Measurements from ENCODE around the gene TBRG1.
A peak's percentile ranks its signal among the peaks of the same experiment; 100 is the strongest.

Gene TBRG1

DNA sequence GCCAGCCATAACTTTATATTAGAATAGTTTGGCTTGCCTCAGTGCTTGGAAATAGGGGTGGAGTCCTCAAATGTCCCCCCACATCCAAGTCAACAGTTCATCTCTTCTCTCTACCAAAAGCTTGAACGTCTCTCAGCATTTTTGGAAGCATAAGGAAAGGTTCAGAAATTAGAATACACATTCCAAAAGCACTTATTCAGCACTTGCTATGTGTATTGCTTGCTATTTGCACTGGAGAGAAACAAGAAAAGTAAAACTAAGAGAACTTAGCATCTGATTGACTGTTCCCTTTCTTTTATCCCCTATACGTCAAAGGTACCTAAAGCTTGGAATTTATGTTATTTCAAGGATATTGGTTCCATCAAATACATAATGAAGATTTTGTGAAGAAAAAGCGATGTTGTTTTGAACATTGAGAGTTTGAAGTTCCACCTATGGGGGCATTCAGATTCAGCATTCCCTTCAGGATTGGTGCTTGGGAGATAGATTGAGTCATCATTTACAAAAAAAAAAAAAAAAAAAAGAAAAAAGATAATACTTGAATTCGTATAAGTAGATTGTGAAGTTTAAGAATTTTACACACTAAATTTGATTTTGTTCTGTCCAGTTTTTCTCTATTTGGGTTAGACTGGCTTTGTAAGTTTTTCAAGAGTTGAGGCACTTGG is 1.3 kb downstream of the TBRG1 start:
- no peak for DNase-seq

DNA sequence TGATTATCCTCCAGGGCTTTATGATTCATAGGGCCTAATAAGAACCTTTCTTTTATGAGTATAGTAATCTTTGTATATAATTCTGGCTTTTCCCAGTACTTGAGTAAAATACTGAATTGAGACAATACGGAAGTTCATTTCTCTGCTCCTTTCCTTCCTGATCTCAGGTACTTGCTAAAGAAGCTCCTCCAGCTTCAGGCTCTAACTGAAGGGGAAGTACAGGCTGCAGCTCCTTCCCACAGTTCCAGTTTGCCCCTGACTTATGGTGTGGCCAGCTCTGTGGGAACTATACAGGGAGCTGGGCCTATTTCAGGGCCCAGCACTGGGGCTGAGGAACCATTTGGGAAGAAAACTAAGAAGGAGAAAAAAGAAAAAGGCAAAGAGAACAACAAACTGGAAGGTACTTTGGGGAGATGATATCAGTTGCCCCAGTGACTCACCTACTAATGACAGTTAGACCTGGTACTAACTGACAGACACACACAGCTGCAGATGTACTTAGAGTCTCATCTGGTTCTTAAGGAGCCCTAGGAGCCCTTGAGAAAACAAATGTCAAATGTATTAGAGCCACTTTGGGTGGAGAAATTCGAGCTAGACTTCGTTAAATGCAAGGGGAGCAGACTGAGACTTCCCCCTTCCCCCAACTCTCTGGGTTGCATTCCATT is 3.0 kb downstream of the TBRG1 start:
- no peak for DNase-seq

DNA sequence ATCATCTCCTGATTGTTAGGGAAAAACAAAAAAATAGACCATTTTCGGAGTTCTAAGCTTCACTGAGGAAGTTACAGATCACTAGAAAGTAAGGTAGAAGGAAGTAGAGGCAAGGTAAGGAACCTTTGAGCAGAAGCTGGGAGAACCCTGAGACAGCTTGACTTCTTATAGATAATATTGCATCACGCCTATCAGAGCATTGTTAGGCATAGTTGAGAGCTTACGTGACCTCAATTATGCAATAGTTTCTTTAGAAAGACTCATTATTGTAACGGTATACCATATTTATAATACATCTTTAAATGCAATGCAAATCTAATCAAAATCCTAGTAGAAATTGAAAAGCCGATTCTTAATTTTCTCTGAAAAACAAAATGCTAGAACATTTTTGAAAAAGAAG is 4.9 kb downstream of the TBRG1 start:
- DNase-seq = no peak

DNA sequence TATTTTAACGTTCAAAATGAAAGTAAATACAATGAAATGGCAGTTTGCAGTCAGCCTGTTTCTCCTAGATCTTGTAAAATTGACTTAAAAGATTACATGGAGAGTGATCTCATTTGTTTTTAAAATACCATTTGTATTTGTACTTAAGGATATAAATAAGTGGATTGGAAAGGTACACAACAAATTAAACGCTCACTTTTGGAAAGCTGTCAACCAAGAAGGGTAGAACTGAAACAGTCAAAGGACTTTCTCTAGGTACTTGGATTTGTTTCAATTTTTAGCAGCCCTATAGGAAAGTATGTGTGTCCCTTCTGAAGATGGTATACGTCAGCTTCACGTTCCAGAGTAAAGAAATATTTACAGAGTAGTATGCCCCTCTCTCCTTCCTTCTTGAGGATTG is 7.3 kb downstream of the TBRG1 start:
- no peak for DNase-seq

DNA sequence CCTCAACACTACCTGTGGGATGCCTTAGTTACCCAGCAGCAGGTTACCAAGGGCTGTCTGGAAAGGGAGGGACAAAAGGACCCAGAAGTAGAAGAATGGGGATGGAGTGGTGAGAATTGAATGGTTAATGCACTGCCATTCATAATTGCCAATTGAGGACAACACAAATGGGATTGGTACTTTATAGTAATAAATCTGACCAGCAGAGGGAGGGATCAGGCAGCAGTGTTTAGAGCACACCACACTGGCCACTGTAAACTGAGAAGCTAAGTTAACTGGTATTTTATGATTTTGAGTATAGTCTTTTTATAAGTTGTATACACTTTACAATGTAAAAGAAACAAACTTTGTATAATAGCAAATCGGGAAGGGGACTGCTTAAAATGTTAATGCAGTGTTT is 10.7 kb downstream of the TBRG1 start:
- DNase-seq = no peak

DNA sequence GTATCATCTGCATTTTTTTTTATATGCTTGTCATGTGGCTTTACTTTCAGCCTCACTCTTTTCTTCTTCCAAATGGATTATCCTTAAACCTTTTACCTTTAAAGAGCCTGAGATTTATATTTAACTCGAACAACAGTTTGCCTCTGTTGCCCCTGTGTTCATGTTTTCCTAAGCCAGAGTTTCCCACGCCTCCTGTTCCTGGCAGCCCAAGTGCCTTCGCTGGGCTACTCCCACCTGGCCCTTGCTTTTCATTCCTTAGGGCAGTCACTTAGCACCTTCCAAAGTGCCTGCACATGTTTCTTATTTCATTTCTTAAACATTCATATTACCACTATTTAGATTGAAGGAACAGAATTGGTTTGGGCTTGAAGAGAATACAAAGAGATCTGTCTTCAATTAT is 13.3 kb downstream of the TBRG1 start:
- DNase-seq = no peak

DNA sequence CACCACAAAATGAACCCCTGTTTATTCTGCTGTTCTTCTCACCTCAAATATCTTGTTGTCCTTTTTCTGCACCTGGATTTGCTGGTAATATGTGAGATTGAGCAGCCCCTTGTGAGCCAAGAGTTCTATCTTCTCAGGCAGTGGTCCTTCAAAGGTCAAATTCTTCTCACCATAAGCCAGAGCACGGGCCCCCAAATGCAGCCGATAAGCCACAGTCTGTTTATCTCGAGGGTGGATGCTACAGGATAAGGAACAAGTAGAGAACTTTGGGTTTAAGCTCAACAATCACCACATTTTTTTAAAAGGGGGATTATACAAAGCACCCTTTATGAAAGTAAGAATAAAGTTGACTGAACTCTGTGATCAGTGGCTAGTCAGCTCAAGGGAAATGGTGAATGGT is 15.8 kb downstream of the TBRG1 start:
- no peak for DNase-seq

DNA sequence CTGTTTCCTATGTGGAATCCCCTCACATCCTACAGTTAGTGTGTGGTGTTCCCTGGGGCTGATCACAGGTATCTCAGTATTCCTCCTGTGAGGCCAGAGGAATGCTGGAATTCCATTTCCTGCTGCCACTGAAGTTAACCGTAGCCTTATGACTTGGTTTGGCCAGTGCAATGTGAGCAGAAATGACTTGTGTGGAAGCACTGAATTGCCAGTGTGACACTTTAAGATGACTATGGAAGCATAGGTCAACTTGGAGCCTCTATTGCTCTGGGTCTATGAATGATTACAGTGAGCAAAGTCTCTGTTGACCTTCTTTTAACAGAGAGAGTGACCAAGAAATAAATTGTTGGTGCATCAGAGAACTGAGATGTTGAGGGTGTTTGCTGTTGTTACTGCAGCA is 16.5 kb downstream of the TBRG1 start:
- DNase-seq = no peak

DNA sequence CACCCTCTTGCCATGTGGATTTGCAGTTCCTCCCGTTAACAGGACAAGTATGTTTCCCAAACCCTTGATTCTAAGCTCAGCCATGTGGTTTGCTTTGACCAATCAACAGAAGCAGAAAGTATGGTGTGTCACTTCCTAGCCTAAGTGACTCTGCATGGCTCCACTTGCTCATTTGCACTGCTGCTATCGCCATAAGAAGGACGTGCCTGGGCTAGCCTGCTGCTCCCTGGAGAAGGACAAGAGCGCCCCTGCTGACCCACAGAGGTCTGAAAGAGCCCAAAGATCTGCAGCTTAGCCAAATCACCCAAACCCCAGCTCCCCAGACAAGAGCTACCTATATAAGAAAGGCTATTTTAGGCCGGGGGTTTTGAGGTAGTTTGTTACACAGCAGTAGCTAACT is 18.0 kb downstream of the TBRG1 start:
- no peak for DNase-seq

DNA sequence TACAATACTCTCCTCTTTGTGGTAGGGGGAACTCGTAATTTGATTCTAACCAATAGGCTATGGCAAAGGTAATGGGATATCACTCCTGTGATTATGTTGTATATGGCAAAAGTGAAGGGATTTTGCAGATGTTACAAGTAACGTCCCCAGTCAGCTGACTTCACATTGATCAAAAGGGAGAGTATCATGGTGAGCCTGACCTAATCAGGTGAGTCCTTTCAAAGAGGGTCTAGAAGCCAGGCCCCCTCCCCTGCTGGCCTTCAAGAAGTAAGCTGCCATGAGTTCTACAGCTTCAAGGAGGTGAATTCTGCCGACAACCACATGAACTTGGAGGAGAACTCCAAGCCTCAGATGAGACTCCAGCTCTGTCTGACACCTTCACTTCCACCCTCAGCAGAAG is 20.0 kb downstream of the TBRG1 start:
- no peak for DNase-seq

DNA sequence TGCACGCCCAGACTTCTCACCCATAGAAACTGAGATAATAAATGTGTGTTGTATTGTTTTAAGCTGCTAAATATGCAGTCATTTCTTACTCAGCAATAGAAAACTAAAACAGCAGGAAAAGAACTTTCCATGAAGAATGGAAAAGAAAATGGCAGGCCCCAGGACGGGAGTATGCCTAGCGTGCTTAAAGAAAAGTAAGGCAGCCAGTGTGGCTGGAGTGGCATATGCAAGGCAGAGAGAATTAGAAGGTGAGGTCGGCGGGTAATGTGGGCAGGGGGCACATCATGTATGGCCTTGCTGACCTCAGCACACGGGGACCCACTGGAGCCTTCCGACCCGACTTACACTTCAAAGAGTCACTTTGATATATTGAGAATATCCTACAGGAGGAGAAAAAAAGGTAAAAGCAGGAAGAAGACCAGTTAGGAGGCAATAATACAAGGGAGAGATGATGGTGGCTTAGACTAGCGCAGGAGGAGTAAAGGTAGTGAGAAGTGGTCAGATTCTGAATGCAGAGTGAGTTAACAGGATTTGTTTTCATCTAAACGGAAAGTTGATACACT is 20.5 kb downstream of the TBRG1 start:
- DNase-seq = no peak

DNA sequence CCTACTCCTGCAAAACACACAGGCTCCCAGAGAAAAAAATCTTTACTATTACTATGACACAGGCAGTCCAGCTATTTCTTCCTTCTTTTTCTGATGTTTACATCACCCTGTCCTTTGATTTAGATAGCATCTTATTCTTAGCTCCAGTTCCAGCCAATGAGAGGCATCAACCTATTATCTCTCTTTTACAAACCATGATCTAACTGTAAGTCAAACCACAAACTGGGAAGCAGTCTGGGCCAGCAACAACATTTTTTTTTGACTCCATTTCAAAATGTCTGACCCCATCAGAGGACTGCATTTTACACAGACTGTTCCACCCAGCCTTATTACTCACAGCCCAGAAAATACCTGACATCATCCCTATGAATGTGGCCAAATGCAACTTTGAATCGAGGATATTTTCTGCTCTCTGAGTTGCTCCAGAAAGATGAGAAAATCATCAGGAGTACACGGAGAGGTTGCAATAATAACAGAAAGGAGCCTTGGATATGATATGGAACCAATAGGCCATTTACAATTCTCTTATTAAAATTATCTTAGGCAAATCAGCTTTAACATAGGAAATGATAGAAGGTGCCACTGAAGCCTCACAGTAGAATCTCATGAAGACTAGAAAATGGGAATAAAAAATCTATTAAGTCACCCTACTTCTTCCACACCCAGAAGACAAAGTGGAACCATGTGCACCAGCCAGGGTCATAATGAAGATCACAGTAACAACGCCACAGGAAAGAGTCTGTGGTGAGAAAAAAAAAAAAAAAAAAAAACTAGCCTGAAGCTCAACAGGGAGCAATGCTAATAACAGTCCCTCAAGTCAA is 21.2 kb downstream of the TBRG1 start:
- no peak for DNase-seq

DNA sequence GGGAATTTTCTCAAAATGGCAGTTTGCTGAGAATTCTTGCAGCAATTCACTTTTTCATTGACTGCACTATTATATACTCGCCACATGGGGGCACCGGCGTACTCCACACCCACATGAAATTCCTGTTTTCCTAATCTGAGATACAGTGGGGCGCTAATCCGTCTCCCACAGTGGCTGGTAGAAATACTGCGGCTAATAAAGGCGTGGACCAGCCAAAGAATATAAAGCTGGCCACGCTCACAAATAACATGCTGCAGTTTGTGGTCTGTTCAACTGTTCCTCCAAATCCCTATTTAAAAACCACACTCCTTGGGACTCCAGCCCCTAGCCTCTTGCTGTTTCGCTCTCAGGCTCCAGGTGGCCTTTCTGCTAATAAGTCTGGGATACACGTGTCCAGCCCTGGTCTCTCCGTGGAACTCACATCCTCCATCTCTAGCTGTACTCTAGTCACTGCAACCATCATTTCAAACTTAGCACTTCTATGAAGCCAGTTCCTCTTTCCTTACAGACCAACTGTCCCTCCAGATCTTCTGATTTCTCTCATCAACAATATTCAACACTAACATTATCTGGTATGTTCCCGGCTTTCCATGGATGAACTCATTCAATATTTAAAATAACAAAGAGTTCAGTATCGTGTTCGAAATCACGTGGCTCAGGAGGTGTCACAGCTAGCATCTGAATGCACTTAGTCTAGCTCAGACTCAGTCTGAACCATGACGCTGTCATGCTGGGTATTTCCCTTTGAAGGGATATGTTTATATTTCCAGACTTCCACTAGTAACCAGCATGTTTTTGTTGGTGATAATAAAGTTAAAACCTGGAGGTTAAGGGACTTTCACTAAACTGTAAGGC is 22.0 kb downstream of the TBRG1 start:
- no peak for DNase-seq

DNA sequence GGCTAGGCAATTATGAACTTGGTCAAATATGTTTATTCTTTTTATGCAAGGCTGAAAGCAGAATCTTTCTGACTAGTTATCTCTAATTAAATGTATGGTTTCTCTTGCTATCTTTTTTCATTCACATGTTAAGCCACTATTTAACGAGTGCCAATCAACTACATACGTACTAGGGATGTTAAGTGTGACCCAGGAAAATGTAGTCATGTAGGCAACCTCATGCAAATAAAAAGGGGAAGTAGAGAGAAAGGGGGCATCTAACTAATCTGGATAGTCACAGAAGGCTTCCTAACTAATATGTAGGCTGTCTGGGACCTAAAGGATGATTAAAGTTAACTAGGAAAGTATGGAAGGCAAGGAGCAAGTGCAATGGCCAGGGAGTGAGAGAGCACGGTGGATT is 23.5 kb downstream of the TBRG1 start:
- DNase-seq = no peak

DNA sequence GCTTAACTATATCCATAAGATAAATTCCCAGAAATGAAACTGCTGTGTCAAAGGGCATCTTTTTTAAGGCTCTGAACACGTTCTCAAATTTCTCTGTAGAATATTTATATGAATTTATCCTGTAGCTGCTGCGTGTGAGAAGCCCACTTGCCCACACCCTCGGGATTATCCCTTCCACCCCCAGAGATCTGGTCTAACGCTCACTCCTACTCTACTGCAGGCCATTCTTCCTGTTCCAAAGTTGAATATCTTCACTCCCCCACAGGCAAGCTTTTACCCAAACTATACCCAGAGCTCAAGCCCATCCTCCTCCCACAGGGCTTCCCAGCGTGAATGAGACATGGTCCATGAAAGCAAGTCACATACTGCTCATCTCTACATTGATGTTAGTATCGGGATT is 25.9 kb downstream of the TBRG1 start:
- no peak for DNase-seq

DNA sequence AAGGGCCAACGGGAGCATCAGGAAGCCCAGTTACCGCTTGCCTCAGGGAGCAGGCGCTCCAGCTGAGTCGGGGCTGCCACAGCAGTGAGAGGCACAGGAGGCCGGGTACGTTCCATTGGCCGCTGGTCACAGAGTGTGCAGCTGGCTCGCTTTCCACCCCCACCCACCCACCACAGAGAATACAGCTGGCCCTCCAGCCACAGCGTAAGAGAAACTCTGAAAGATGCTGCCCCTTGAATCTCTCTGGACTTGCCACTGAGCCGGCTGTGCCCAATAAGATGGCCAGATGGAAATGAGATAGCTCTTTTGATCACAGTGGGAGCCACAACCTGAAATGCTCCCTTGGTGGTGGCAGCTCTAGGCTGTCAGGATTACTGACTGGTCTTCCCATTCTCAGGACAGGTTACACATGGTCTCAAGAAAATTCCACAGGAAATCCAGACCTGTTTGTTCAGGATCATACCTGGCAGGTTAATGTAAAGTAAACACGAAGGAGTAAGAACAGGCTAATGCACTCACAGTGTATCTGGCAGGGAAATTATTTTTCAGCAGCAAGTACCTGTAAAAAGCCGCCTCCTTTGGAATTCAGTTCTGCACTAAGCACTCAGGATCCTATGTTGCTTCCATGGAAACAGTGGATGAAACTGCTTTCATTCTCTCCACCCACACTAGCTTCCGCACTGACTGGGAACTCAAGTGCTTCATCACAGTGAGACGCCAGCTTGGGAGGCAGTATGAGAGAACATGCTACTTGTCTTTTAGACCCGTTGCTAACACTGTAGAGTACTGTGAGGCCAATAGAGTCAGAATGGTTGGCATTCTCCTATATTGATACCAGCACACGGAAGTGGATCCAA is 34.3 kb downstream of the TBRG1 start:
- DNase-seq = peak; percentile 46

DNA sequence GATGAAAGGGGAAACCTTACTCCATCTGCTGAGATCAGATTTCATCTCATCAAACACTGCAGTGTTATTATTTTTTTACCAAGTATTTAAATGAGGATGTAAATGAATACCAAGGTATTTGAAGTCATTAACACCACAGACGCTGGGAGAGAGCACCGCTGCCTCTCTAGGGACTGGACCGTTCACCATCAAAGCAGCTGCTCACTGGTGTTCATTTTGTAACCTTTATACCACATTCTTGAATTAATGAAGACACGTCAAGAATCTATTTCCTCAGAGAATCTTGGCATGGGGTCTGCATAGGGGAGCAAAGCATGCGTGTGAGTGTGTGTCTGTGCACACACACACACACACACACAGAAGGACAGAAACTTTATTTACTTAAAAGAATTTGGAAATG is 35.2 kb downstream of the TBRG1 start:
- no peak for DNase-seq

DNA sequence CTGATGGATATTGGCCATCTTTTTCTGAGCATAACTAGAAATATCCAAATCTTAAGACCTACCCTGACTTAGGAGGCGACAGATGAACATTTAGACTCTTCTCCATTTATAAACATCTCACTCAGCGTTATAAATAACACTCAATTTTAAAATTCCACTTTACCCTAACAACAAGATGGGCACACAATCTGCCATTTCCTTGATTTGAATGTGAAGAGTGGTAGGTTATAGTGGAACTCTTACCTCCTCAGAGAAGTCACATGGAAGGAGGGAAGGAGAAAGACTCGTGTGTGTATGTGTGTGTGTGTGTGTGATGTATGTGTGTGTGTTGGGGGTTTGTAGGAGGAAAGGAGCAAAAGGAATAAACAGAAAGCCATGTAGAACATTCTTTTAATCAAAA is 35.8 kb downstream of the TBRG1 start:
- no peak for DNase-seq

DNA sequence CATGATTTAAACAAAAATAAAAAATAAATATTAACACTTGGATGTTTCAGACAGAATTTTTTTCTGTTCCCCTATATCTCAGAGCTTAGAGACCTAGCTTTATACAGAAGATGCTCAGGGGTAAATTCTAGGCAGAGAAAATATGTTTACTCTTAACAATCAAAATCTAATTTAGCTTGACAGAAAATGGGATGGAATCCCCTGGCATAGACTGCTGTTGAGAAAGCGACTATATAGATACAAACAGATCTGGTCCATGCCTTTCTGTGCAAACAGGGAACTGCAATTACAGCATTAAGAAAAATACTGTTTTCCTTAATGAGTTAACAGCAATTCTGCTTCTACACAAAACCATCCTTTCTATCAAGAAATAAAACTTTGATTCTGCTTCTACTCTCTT is 36.3 kb downstream of the TBRG1 start:
- no peak for DNase-seq

DNA sequence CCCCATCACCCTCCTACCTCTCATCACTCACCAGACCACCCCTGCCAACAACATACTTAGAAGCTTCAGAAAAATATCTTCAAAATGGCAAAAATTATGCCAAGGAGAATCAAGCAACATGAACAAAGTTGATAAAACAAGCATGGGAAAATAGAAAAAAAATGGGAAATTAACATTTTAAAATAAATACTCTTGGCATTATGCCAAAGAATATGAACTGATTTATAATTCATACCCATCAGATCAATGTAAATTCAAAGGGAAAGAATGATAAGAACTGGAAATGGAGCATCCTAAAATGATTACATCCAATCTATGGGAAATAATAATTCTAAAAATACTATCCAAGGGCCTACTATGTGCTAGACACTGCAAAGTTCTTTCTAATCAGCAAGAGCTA is 38.9 kb downstream of the TBRG1 start:
- no peak for DNase-seq

DNA sequence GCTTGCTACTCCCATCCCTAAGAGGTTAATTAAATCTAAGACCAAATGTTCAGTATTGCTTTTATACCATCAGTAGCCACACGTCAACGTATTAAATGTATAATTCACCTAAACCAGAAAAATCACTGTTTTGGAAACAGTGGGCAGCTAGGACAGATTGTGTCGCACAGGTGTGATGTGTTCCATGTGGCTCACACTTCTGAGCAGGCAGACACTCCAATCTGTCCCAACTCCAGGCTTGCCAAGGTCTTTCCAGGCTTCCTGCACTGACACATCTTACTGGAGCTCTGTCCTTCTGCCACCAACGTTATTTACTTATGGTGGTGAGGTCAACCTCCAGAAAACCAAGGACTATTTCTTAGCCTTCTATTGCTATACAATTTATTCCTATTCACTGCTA is 39.4 kb downstream of the TBRG1 start:
- DNase-seq = no peak

DNA sequence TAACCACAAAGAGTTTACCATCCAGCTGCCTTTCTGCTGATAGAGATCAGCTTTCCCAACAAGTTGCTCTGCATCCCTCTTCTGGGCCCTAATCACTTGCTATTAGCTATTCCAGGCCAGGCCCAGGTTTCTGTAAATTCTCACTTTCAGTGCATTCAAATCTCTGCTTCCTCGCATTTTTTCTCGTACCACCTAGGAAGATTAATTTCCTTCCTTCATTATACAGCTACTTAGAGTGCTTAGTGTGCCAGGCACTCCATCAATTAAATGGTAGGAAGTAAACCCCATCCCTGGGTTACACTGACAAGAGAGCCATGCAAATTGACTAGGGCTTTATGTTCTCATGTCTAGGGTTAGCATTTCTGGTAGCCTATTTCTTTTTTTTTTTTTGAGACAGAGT is 41.2 kb downstream of the TBRG1 start:
- no peak for DNase-seq
